Measurements from ENCODE around the gene FOXL1.

Gene FOXL1

DNA sequence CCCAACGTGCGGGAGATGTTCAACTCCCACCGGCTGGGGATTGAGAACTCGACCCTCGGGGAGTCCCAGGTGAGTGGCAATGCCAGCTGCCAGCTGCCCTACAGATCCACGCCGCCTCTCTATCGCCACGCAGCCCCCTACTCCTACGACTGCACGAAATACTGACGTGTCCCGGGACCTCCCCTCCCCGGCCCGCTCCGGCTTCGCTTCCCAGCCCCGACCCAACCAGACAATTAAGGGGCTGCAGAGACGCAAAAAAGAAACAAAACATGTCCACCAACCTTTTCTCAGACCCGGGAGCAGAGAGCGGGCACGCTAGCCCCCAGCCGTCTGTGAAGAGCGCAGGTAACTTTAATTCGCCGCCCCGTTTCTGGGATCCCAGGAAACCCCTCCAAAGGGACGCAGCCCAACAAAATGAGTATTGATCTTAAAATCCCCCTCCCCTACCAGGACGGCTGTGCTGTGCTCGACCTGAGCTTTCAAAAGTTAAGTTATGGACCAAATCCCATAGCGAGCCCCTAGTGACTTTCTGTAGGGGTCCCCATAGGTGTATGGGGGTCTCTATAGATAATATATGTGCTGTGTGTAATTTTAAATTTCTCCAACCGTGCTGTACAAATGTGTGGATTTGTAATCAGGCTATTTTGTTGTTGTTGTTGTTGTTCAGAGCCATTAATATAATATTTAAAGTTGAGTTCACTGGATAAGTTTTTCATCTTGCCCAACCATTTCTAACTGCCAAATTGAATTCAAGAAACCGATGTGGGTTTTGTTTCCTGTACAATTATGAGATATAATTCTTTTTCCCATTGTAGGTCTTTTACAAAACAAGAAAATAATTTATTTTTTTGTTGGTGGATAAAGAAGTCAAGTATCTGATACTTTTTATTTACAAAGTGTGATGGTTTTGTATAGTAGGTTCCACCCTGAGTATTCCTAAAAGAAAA, 9.4 kb upstream of the FOXL1 start:
- DNase-seq (ENCODE audit: low read depth) = no peak

DNA sequence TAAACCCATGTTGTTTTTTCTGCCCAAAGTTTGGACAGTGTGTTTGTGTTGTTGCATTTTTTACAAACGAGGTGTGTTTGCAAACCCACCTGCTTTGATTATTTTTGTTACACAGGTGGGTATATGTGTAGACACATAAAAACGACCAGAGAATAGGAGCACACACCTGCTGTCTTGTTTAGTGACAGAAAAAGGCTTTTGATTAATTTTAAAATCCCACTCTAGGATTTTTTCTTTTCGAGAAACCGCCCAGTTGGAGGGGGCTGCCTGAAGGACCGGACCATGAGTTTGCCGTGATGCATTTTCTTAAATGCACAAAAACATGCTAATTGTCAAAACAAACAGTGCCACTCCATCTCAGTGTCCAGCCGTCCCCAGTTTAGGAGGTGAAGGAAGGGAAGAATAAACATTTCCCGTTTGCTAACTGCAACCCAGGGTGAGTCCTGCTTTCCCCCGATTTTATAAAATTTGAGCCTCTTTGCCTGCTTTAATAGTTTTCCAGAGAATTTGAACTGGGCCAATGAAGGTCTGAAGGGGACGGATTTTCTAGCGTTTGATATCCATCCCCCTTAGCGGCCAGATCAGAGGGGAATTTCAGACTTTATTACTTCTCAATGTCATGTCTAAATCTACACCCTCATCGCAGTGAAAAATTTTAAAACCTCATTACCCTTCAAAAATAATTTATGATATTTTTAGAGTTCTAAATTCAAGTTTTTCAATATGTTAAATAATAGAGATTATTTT, 8.5 kb upstream of the FOXL1 start:
- DNase-seq (ENCODE audit: low read depth) = no peak

GRCh38 chr16:86570558-86571529, 7.5 kb upstream of the FOXL1 start:
- DNase-seq (ENCODE audit: low read depth) = no peak

- no peak for DNase-seq (ENCODE audit: low read depth)
Observed at GRCh38 chr16:86571530-86571915, 6.8 kb upstream of the FOXL1 start.

DNA sequence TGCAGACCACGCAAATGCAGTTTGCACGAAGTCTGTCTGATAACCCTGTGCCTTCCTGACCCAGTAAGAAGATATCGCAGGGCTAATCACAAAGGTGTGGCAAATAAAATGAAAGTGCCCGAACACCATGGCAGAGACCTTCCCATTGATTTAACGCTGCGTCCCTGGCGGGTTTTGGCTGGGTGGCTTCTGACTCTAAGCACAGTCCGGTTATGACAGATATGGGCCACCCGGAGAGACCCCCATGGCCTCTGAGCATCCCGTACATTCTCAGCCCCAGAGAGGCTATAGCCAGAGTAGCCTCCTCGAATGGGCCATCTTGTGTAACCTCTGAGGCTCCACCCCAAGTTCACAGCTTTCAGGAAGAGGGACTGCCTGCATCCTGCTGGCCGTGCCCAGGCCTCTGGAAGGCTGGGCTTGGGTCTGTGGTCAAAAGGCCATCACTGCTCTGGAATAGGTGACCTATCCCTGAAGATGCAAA, 6.3 kb upstream of the FOXL1 start:
- no peak for DNase-seq (ENCODE audit: low read depth)

DNA sequence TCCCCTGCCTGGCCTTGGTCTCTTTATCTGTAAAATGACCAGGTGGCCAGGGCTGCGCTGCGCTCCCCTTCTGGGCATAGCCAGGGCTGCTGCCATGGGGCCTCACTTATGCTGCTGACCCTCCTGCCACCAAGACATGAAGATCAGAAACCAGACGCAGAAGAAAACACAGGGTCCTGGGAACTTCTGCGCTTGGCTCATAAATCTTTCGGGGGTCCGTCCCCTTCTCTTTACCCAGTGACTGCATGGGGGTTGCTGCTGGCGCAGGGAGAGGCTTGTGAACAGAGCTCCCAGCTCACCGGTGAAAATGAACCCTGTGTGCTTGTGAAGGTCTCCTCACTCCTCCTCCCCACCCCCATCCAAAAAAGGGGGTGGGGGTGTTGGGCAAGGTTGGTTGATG, 5.7 kb upstream of the FOXL1 start:
- DNase-seq (ENCODE audit: low read depth) = no peak

DNA sequence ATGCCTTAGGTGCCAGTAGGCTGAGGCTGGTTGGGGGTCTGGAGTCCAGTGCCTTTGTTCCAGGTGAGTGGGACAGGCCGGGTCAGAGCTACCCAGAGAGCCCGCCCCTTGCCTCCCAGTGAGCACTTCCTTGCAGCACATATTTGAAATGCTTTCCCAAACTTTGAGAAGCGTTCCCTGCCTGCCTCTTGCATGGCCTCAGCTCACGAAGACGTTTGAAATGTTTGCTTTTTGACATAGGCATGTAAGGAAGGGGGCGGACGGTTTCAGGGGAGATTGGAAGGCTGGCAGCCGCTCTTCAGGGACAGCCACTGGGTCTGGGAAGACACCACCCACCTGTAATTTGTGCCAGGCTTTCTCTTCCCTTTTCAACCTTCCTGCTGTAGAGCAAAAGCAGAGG, 5.1 kb upstream of the FOXL1 start:
- DNase-seq (ENCODE audit: low read depth) = no peak

DNA sequence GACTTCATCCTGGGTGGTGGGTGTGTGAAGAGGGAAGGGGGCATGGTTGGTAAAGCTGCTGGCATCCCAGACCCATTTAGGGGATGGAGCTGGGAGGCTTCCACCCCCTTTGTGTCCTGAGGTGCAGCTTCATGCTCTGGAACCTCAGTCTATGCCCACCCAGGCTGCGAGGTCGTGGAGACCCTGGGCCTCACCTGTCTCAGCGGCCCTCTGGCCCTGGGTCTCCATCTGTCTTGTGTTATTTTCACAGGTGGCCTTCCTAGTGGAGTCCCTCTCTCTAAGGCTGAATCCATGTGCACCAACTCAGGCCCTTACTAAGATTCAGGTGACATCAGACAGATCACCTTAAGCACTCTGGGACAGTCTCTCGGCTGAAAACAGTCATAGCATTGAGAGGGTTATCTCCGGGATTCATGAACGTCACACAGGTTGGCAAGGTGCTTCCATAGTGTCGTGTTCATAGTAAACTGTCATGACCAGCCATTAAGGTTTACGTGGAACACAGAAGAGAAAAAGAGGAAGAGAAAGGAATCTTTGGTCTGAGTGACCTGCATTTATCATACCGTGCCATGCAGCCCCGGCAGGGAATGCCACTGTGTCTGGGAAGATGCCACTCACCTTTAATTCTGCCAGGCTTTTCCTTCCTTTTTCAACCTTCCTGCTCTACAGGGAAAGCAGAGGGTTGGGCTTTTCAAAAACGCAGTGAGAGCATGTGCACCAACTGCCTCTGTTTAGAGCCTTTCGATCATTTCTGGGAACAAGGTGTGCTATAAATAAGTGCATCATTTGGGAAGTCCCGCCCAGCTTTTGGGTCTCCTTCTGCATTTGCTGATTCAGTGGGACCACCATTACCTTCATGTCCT, 4.5 kb upstream of the FOXL1 start:
- DNase-seq (ENCODE audit: low read depth) = no peak

DNA sequence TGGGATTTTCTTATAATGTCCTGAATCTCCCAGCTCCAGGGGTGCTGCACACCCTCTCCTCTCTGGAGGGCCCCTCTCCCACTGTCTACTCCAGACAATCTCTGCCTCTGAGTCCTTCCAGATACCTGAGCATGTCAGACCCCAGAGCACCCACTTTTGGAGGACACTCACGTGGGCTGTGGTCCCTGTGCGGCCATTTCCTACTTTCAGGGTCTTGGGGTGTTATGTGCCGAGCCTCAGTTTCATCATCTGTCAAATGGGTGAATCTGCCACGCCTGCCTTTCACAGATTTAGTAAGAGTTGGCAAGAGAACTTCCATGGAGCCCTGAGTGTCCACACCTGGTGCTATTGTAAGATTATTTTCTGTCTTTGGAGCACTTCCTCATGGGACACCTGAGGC, 3.7 kb upstream of the FOXL1 start:
- no peak for DNase-seq (ENCODE audit: low read depth)

GRCh38 chr16:86575095-86575685, 3.2 kb upstream of the FOXL1 start:
- no peak for DNase-seq (ENCODE audit: low read depth)

DNA sequence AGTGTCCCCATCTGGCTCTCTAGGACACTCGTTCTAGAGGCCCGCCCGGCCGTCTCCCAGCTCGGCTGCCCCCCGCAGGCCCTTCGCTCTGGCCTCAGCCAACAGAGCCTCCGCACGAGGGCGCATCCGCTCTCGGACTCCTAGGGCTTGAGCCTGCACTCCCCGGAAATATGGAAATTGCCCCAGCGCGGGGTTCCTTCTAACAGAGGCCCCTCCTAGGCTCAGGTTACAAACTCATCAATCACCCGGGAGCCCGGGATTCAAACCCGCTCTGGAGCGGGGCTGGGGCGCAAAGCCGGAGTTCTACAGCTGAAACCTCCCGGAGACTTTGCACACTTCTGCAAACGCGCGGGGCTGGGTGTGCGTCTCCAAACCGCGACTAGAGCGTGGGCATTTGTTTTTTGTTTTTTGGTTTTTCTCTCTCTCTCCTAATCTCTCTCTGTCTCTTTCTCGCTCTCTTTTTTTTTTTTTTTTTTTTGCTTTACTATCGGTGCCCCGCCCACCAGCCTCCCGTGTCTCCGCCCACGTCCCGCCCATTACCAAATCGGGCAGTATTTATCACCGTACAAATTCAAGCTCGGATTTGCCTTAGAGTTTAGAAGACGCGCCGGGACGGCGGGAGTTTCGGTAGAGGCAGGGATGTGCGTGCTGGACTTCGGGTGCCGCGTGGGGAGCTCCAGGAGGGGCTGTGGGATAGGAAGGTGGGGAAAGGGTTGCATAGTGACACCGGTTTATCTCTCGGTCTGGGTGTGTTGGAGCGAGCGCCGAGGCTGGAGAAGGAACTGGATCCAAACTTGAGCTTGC, 2.4 kb upstream of the FOXL1 start:
- peak; percentile 87 for DNase-seq (ENCODE audit: low read depth)

DNA sequence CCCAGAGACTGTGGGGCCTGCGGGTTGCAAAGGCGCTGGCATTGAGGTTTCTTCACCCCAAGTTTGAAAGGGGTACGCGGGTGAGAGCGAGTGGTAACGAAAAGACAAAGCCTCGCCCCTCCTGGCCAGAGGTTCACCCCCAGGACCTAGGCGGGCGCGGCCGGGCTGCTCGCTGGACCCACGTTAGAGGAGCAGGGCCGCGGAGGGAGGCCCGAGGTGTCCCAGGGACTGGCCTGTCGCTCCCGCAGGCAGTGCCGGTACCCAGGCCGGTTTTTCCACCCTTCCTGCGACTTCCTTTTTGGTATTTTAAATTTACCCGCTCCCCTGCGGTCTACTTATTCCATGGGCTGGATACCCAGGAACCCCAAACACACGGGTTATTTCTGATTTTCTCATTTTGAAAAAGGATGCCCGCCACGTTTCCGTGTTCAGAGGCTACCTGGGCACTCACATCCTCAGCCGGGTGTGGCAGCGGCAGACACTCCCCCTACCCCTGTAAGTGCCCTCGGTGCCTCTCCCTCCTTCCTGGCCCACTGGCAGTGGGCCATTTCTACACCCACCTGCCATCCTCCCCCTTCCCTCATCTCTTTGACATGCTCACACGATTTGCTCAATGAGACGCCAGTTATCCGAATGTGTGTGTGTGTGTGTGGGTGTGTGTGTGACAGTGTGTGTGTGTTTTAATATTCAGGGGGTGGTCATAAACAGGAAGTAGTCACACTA, 1.6 kb upstream of the FOXL1 start:
- DNase-seq (ENCODE audit: low read depth) = no peak

GRCh38 chr16:86577314-86577971, 906 bp upstream of the FOXL1 start:
- DNase-seq (ENCODE audit: low read depth) = no peak

DNA sequence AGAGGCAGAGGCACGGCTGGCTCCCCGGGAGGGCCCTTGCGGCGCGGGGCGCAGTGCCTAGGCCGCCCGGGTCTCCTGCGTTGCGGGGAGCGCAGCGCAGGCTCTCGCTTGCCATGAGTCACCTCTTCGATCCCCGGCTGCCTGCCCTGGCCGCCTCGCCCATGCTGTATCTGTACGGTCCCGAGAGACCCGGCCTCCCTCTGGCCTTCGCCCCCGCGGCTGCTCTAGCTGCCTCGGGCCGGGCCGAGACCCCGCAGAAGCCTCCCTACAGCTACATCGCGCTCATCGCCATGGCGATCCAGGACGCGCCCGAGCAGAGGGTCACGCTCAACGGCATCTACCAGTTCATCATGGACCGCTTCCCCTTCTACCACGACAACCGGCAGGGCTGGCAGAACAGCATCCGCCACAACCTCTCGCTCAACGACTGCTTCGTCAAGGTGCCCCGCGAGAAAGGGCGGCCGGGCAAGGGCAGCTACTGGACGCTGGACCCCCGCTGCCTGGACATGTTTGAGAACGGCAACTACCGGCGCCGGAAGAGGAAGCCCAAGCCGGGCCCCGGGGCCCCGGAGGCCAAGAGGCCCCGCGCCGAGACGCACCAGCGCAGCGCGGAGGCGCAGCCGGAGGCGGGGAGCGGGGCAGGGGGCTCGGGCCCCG, 390 bp downstream of the FOXL1 start:
- no peak for DNase-seq (ENCODE audit: low read depth)

DNA sequence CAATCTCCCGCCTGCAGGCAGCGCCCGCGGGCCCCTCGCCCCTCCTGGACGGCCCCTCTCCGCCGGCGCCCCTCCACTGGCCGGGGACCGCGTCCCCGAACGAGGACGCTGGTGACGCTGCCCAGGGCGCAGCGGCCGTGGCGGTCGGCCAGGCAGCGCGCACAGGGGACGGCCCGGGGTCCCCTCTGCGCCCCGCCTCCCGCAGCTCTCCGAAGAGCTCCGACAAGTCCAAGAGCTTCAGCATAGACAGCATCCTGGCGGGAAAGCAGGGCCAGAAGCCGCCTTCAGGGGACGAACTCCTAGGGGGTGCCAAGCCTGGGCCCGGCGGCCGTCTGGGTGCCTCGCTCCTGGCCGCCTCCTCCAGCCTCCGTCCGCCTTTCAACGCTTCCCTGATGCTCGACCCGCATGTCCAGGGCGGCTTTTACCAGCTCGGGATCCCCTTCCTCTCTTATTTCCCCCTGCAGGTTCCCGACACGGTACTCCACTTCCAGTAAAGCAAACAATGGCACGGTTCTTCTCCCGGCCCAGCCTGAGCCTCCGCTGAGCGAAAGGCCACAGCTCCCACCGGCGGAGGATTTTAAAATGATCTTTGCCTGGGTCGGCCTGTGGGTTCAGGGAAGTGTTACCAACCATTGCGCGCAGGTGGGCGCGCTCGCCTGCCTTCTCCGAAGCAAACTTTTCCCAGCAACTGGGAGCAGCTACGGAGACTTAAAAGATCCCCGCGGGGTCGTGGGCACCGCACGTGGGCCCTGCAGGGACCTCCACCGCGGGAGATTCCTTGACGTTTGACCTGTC, 1.1 kb downstream of the FOXL1 start:
- DNase-seq (ENCODE audit: low read depth) = no peak

DNA sequence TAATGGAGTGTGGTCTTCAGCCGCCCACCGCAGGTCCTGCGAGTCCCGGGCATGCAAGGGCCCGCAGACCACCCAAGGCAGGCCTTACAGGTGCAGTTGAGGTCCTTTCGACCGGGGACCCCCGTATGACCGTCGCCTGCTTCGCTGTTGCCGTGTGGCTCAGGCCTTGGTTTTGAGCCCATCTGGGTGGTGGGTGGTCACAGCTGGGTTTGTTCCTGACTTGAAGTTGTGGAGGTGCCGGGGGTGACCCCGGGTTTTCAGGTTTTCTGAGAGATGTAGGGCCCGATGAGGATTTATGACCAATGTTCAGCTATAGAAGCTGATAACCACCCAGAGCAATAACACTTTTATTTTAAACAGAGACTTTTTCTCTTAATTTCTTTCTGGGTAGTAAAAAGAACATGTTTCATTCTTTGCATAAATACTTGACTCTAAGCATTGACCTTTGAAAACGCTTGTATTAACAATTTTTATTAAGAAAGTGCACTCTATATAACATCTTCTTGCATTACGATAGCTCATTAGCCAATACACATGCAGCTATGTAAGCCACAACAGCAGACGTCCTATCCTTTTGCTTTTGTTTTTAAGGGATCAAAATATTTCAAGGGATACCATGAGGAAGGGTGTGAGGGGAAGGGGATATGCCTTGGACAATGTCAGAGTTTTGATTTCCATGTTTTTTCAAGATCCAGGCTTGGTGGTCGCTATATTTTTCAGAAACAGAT, 1.9 kb downstream of the FOXL1 start:
- DNase-seq (ENCODE audit: low read depth) = no peak

- no peak for DNase-seq (ENCODE audit: low read depth)
Observed at GRCh38 chr16:86580791-86581170, 2.4 kb downstream of the FOXL1 start.

Measured in stromal cell of bone marrow (primary cell).